ENCODE data around the gene THSD4.
"Not testable (repeated sequence)": the region's sequence is repeated elsewhere in the genome, so short reads cannot be mapped to it uniquely, and the experiment has no call there.

The THSD4 gene

GRCh38 chr15:71153823-71154524, 38.7 kb downstream of the THSD4 start:
- no peak overlapping the region for H3K4me3 ChIP-seq (replicated peaks; ENCODE audit: low read depth, low read length)
- TF ChIP-seq CTCF (IDR thresholded peaks at IDR 0.05; ENCODE audit: low read length, missing control alignments), result no peak
- no peak for DNase-seq (ENCODE audit: low read depth)

- TF ChIP-seq CTCF (IDR thresholded peaks at IDR 0.05; ENCODE audit: low read length, missing control alignments), result no peak
- no peak for DNase-seq (ENCODE audit: low read depth)
Observed at GRCh38 chr15:71154607-71155200, 39.4 kb downstream of the THSD4 start.

GRCh38 chr15:71155534-71155933, 40.3 kb downstream of the THSD4 start:
- H3K4me3 ChIP-seq (replicated peaks; ENCODE audit: low read depth, low read length), result no peak overlapping the region
- DNase-seq (ENCODE audit: low read depth), result no peak
- no peak for TF ChIP-seq CTCF (IDR thresholded peaks at IDR 0.05; ENCODE audit: low read length, missing control alignments)

More at GRCh38 chr15:71154607-71155200, 39.4 kb downstream of the THSD4 start:
- H3K4me3 ChIP-seq (replicated peaks; ENCODE audit: low read depth, low read length), result no peak overlapping the region

- DNase-seq (ENCODE audit: low read depth), result no peak
- H3K4me3 ChIP-seq (replicated peaks; ENCODE audit: low read depth, low read length), result no peak overlapping the region
- no peak for TF ChIP-seq CTCF (IDR thresholded peaks at IDR 0.05; ENCODE audit: low read length, missing control alignments)
Observed at GRCh38 chr15:71160976-71161375, 45.7 kb downstream of the THSD4 start.

- no peak for TF ChIP-seq CTCF (IDR thresholded peaks at IDR 0.05; ENCODE audit: low read length, missing control alignments)
- no peak for DNase-seq (ENCODE audit: low read depth)
- H3K4me3 ChIP-seq (replicated peaks; ENCODE audit: low read depth, low read length), result no peak overlapping the region
Observed at GRCh38 chr15:71162309-71162708, 47.0 kb downstream of the THSD4 start.

- DNase-seq (ENCODE audit: low read depth); H3K4me3 ChIP-seq (replicated peaks; ENCODE audit: low read depth, low read length): not testable (repeated sequence)
Observed at GRCh38 chr15:71164606-71165005, 49.3 kb downstream of the THSD4 start.

- no peak overlapping the region for H3K4me3 ChIP-seq (replicated peaks; ENCODE audit: low read depth, low read length)
- TF ChIP-seq CTCF (IDR thresholded peaks at IDR 0.05; ENCODE audit: low read length, missing control alignments), result no peak
- DNase-seq (ENCODE audit: low read depth), result no peak
Observed at GRCh38 chr15:71167445-71168165, 52.3 kb downstream of the THSD4 start.

Data from fibroblast of pulmonary artery (primary cell).